Panc1 (cell line): ENCODE data around the gene FBXO22. TPM values are rescaled to one million over a fixed set of nuclear protein-coding genes. Genes with fewer than 3 reads are reported as not detected.

ENCODE experiments used
- ATAC-seq: fragments of 200-7000 bp; cut with Tn5 transposase; 2 replicates; pipeline ENCODE4 v1.9.1; 2020; ENCODE audit warnings: mild to moderate bottlenecking, moderate library complexity
- BruUV-seq: library from RNA; stranded (reverse); fragments of 400-500 nt; replicated peaks from 2 replicates; lab custom pipeline; 2021; lab: Mats Ljungman, UMichigan
- CTCF ChIA-PET: fragments of 300-600 bp; sonication (Branson Sonifier 250); formaldehyde crosslinking; loops from one replicate; lab custom pipeline; 2022; ENCODE audit warnings: antibody characterized with exemption; lab: Charles Lee
- POLR2A ChIA-PET: fragments of 300-600 bp; sonication (Branson Sonifier 250); formaldehyde crosslinking; loops from one replicate; lab custom pipeline; 2022; ENCODE audit warnings: antibody characterized with exemption; lab: Charles Lee
- DNase-seq: peaks from one replicate; pipeline ENCODE4 v3.0.0-alpha.2; 2010; ENCODE audit warnings: low read depth, low spot score
- H3K27ac ChIP-seq: 2 replicates; pipeline ENCODE4 v1.5.1; 2011; ENCODE audit warnings: mild to moderate bottlenecking, low read length, inconsistent platforms
- H3K27me3 ChIP-seq: fragments of 200-500 bp; sonication (Bioruptor generic); 2 replicates; pipeline ENCODE4 v1.6.0; 2014; ENCODE audit warnings: low read length, inconsistent platforms; ENCODE audit not compliant: control insufficient read depth, insufficient read depth
- H3K36me3 ChIP-seq: fragments of 200-500 bp; sonication (Bioruptor generic); 2 replicates; pipeline ENCODE4 v1.5.1; 2014; ENCODE audit warnings: inconsistent platforms, mild to moderate bottlenecking, low read length, moderate library complexity; ENCODE audit not compliant: control insufficient read depth, insufficient read depth
- H3K4me1 ChIP-seq: 2 replicates; pipeline ENCODE4 v1.5.1; 2011; ENCODE audit warnings: inconsistent platforms, mild to moderate bottlenecking, low read length, moderate library complexity; ENCODE audit not compliant: control insufficient read depth, insufficient read depth
- H3K4me3 ChIP-seq, 2 experiments: 2 replicates each; pipeline ENCODE4 v1.5.1; 2011 to 2012; ENCODE audit warnings: low read depth in 2 of 2, low read length in 2 of 2, mild to moderate bottlenecking in 2 of 2, inconsistent platforms in 1 of 2, moderate library complexity in 1 of 2
- H3K9me3 ChIP-seq: fragments of 200-500 bp; sonication (Bioruptor generic); 2 replicates; pipeline ENCODE4 v1.5.1; 2014; ENCODE audit warnings: low read depth, mild to moderate bottlenecking, inconsistent platforms, low read length, moderate library complexity; ENCODE audit not compliant: control insufficient read depth, insufficient read depth
- CTCF ChIP-seq: fragments of 450-650 bp; IDR thresholded peaks from 2 replicates; pipeline ENCODE4 v1.5.1; 2017; ENCODE audit warnings: mild to moderate bottlenecking
- POLR2AphosphoS5 ChIP-seq: IDR thresholded peaks from 2 replicates; pipeline ENCODE4 v1.6.1; 2012; ENCODE audit warnings: mild to moderate bottlenecking, low read depth, low read length, moderate library complexity
- SIN3A ChIP-seq: IDR thresholded peaks from 2 replicates; pipeline ENCODE4 v1.6.1; 2012; ENCODE audit warnings: low read depth, mild to moderate bottlenecking, low read length, moderate library complexity, borderline replicate concordance; ENCODE audit not compliant: insufficient read depth
- TCF7L2 ChIP-seq: IDR thresholded peaks from 2 replicates; pipeline ENCODE4 v1.6.1; 2011; ENCODE audit warnings: mild to moderate bottlenecking, low read depth, low read length, inconsistent platforms
- in situ Hi-C: cut with HindIII; loops from 2 replicates; pipeline ENCODE4 v1.10.0; 2016; ENCODE audit warnings: low sequenced_read_pairs, low pct_unique_long_range_greater_than_20kb
- intact Hi-C: fragments of 100-400 bp; cut with micrococcal nuclease; formaldehyde crosslinking; loops from one replicate; pipeline ENCODE4 v1.10.0; 2022; ENCODE audit not compliant: unreplicated experiment
- total RNA-seq: library from RNA; stranded (reverse); gene quantifications from one replicate; pipeline ENCODE4 v1.2.1, GENCODE V29; 2021; ENCODE audit not compliant: unreplicated experiment
- TF ChIP-seq, protein P1 (sequence below), 2 experiments: IDR thresholded peaks; 2 replicates each; pipeline ENCODE4 v1.6.1; 2011 to 2012; ENCODE audit warnings: low read depth in 2 of 2, control low read depth in 1 of 2, low read length in 1 of 2, mild to moderate bottlenecking in 1 of 2, moderate library complexity in 1 of 2; ENCODE audit not compliant: insufficient read depth in 1 of 2

The FBXO22 gene
- total RNA-seq, 1 experiment from 2014 or later = 65.9 TPM

DNA sequence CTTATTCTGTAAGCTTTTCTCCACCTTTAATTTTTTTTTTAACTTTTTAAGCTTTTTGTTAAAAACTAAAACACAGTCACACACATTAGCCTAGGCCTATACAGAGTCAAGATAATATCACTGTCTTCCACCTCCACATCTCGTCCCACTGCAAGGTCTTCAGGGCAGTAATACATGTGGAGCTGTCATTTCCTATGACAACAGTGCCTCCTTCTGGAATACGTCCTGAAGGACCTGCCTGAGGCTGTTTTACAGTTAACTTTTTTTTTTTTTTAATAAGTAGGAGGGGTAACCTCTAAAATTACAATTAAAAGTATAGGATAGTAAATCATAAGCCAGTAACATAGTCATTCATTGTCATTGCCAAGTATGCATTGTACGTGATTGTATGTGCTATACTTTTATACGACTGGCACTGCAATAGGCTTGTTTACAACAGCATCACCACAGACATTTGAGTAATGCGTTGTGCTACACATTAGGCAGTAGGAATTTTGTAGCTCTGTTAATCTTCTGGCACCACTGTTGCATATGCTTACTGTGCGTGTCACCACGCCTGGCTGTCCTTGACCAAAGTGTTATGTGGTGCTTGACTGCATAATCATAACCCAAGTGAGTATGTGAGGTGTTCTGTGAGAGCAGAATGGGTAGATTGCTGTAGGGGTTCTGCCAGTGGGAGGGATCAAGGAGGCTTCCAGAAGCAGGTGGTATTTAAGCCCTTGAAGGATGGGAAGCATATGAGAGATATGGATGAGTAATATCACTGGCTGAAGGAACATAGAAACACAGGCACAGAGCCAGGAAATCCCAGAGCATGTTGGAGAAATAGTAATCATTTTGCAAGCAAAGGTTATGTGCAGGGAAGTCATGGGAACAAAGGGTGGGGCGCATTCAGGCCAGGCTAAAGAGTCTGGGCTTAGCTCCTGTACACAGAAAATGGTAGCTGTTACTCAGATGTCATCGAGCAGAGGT lies 18.3 kb downstream of the FBXO22 start:
- Histone ChIP-seq H3K4me1 (no peaks in the 10 kb centered on the region), H3K9me3 (no peaks in the 10 kb centered on the region), H3K36me3 (peaks cover 8% of the 10 kb centered on the region; the same call in 1 of the 2 replicates), H3K4me3 (no peak overlapping the region), H3K27ac (no peak overlapping the region), H3K27me3 (no peaks in the 10 kb centered on the region)
- CTCF ChIA-PET = interaction anchor here (0.6 to 1.1 kb wide), 5 partner anchors 112 to 234 kb away, joined by 3 to 5 read pairs (median 3); no protein-coding TSS in a partner anchor
- POLR2A ChIA-PET = interaction anchor here (0.6 to 0.7 kb wide), 4 partner anchors 84 to 981 kb away, joined by 3 to 5 read pairs (median 4); no protein-coding TSS in a partner anchor
- peak; percentile 62 for TF ChIP-seq CTCF
- TF ChIP-seq, protein P1, sequence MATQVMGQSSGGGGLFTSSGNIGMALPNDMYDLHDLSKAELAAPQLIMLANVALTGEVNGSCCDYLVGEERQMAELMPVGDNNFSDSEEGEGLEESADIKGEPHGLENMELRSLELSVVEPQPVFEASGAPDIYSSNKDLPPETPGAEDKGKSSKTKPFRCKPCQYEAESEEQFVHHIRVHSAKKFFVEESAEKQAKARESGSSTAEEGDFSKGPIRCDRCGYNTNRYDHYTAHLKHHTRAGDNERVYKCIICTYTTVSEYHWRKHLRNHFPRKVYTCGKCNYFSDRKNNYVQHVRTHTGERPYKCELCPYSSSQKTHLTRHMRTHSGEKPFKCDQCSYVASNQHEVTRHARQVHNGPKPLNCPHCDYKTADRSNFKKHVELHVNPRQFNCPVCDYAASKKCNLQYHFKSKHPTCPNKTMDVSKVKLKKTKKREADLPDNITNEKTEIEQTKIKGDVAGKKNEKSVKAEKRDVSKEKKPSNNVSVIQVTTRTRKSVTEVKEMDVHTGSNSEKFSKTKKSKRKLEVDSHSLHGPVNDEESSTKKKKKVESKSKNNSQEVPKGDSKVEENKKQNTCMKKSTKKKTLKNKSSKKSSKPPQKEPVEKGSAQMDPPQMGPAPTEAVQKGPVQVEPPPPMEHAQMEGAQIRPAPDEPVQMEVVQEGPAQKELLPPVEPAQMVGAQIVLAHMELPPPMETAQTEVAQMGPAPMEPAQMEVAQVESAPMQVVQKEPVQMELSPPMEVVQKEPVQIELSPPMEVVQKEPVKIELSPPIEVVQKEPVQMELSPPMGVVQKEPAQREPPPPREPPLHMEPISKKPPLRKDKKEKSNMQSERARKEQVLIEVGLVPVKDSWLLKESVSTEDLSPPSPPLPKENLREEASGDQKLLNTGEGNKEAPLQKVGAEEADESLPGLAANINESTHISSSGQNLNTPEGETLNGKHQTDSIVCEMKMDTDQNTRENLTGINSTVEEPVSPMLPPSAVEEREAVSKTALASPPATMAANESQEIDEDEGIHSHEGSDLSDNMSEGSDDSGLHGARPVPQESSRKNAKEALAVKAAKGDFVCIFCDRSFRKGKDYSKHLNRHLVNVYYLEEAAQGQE (IDR thresholded peaks at IDR 0.05; ENCODE audit: insufficient read depth in 1 of 2, low read depth in 2 of 2, low read length in 1 of 2) = no peak
- no peak for TF ChIP-seq SIN3A
- no peak for DNase-seq
- in situ Hi-C loops (no loop called here), intact Hi-C loops (loop anchor here (10.0 kb wide), 1 partner anchor 107 kb away; no protein-coding TSS in a partner anchor)
- no TSS peak for BruUV-seq
- peak; percentile 76 for ATAC-seq

DNA sequence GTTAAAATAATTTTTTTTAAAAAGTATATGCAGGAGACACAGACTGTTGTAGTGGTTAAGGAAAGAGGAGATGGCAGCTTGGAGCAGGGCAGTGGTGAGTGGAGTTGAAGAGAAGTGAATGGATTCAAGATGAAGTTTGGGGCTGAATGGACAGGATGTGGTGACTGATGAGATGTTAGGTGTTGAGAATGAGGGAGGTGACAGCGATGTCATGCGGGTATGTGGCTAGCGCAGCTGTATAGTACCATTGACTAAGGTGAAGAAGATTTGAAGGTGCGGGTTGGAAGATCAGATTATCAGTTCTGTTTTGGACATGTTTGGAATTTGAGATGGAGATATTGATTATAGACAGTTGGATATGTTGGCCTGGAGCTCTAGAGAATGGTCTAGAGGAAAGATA lies 20.1 kb downstream of the FBXO22 start:
- H3K4me3 ChIP-seq = no peak overlapping the region
- DNase-seq (no peak), ATAC-seq (no peak)
- H3K9me3 ChIP-seq = no peaks in the 10 kb centered on the region
- no peak for TF ChIP-seq POLR2AphosphoS5
- TF ChIP-seq, protein P1 (IDR thresholded peaks at IDR 0.05; ENCODE audit: insufficient read depth in 1 of 2, low read depth in 2 of 2, low read length in 1 of 2) = no peak
- TF ChIP-seq TCF7L2 = no peak
- TF ChIP-seq SIN3A = no peak
- TF ChIP-seq CTCF = no peak
- intact Hi-C loops = loop anchor here (10.0 kb wide), 1 partner anchor 109 kb away; no protein-coding TSS in a partner anchor
- no peaks in the 10 kb centered on the region for H3K27me3 ChIP-seq
- H3K36me3 ChIP-seq = 0 out of 2 replicates have a peak, but pooled peaks cover 3% of the 10 kb centered on the region
- no peaks in the 10 kb centered on the region for H3K4me1 ChIP-seq
- in situ Hi-C loops = no loop called here
- ChIA-PET POLR2A (interaction anchor here (1.1 kb wide), 1 partner anchor 19 kb away, joined by 3 read pairs; no protein-coding TSS in a partner anchor), CTCF (interaction anchor here (0.6 kb wide), 1 partner anchor 11 kb away, joined by 3 read pairs; no protein-coding TSS in a partner anchor)
- no TSS peak for BruUV-seq
- no peak overlapping the region for H3K27ac ChIP-seq
